A375 (cell line): ENCODE results near the gene MSN. TPM values are rescaled to one million over a fixed set of nuclear protein-coding genes. Genes with fewer than 3 reads are reported as not detected.

Experiments
- total RNA-seq: library from RNA; depleted of rRNA; stranded (reverse); fragments of >200 nt; shearing (Covaris generic); gene quantifications from 2 replicates; pipeline ENCODE4 v1.2.3, GENCODE V29; 2014; rRNA removed

Gene MSN
- total RNA-seq, result 128 and 132 TPM in 2 replicates

GRCh38 chrX:65667503-65668376, at the start of gene MSN:
Gene MSN (plus strand): TSS chrX:65667654. CDS start chrX:65667842, 188 bp downstream.

Other genes with a start within 250 kb of the MSN start
- gene LAS1L, start 132.9 kb upstream of the MSN start, total RNA-seq, result 66.5 and 68.1 TPM in 2 replicates